ENCODE measurements around the gene ANKRD29.

DNA sequence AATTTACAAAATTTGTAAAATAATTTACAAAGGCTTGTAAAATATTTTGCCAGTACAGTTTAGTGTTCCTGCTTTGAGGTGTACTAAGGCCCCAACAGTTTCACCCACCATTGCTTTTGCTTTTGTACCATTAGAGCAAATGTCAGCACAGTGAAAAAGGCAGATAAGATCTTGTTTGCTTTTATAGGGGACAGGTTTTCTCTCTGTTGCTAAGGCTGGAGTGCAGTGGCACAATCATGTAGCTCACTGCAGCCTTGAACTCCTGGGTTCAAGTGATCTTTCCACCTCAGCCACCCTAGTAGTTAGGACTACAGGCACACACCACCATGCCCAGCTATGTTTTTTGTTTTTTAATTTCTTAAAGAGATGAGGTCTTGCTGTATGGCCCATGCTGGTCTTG lies 56.8 kb downstream of the ANKRD29 start:
- TF ChIP-seq, protein P1, sequence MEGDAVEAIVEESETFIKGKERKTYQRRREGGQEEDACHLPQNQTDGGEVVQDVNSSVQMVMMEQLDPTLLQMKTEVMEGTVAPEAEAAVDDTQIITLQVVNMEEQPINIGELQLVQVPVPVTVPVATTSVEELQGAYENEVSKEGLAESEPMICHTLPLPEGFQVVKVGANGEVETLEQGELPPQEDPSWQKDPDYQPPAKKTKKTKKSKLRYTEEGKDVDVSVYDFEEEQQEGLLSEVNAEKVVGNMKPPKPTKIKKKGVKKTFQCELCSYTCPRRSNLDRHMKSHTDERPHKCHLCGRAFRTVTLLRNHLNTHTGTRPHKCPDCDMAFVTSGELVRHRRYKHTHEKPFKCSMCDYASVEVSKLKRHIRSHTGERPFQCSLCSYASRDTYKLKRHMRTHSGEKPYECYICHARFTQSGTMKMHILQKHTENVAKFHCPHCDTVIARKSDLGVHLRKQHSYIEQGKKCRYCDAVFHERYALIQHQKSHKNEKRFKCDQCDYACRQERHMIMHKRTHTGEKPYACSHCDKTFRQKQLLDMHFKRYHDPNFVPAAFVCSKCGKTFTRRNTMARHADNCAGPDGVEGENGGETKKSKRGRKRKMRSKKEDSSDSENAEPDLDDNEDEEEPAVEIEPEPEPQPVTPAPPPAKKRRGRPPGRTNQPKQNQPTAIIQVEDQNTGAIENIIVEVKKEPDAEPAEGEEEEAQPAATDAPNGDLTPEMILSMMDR (conservative IDR thresholded peaks at IDR 0.05; ENCODE audit: low read depth, low read length) = no peak
- TF ChIP-seq RFX5 (IDR thresholded peaks at IDR 0.05; ENCODE audit: low read depth, low read length) = no peak
- TF ChIP-seq POLR2A (IDR thresholded peaks at IDR 0.05; ENCODE audit: low read depth, low read length) = no peak
- TF ChIP-seq RAD21 (IDR thresholded peaks at IDR 0.05; ENCODE audit: low read length) = no peak
- TF ChIP-seq, protein P2, sequence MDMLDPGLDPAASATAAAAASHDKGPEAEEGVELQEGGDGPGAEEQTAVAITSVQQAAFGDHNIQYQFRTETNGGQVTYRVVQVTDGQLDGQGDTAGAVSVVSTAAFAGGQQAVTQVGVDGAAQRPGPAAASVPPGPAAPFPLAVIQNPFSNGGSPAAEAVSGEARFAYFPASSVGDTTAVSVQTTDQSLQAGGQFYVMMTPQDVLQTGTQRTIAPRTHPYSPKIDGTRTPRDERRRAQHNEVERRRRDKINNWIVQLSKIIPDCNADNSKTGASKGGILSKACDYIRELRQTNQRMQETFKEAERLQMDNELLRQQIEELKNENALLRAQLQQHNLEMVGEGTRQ (IDR thresholded peaks at IDR 0.05; ENCODE audit: low read depth, low read length) = no peak
- TF ChIP-seq FOS (IDR thresholded peaks at IDR 0.05; ENCODE audit: low read depth, low read length) = no peak
- no peak for TF ChIP-seq SMC3 (IDR thresholded peaks at IDR 0.05; ENCODE audit: low read depth, low read length)
- TF ChIP-seq CEBPB (IDR thresholded peaks at IDR 0.05; ENCODE audit: low read depth, low read length) = no peak
- no peak for TF ChIP-seq BHLHE40 (IDR thresholded peaks at IDR 0.05; ENCODE audit: low read depth, low read length)
- no peak for TF ChIP-seq RCOR1 (IDR thresholded peaks at IDR 0.05; ENCODE audit: insufficient replicate concordance, low read length)
- TF ChIP-seq MAFK (IDR thresholded peaks at IDR 0.05; ENCODE audit: low read depth, low read length) = no peak

Data from IMR-90 (cell line).